ENCODE measurements around the gene GPR162. TPM values are rescaled to one million over a fixed set of nuclear protein-coding genes. Genes with fewer than 3 reads are reported as not detected.

GPR162 gene
- polyA plus RNA-seq, 6 donors from 2014 or later, result not detected

- Mint-ChIP-seq H3K4me1 (peaks cover 5 to 9% (median 7%) of the 10 kb centered on the region in 3 donors), H3K36me3 (no peaks in the 10 kb centered on the region), H3K9me3 (no peaks in the 10 kb centered on the region), H3K27me3 (peaks cover 8 to 21% (median 15%) of the 10 kb centered on the region in 3 donors), H3K4me3 (no peak overlapping the region), H3K27ac (no peak overlapping the region)
- ATAC-seq (ENCODE audit: low read depth in 2 of 2), result no peak
- DNase-seq, result no peak
Observed at GRCh38 chr12:6837370-6838060, 15.9 kb downstream of the GPR162 start.

- Mint-ChIP-seq H3K27ac (peak overlapping the region in 1 of 6 donors; percentile 33), H3K9me3 (no peaks in the 10 kb centered on the region), H3K27me3 (peaks cover 8 to 18% (median 10%) of the 10 kb centered on the region in 3 donors), H3K4me3 (no peak overlapping the region), H3K4me1 (peaks cover 5 to 9% (median 7%) of the 10 kb centered on the region in 3 donors), H3K36me3 (no peaks in the 10 kb centered on the region)
- no peak for DNase-seq
- no peak for ATAC-seq (ENCODE audit: low read depth in 2 of 2)
Observed at GRCh38 chr12:6838854-6839253, 17.2 kb downstream of the GPR162 start.

- no peak overlapping the region for H3K4me3 Mint-ChIP-seq
- DNase-seq (no peak), ATAC-seq (ENCODE audit: low read depth in 2 of 2) (peak; percentile 27 to 68)
- H3K27ac Mint-ChIP-seq, result no peak overlapping the region
- peaks cover 4 to 9% (median 5%) of the 10 kb centered on the region in 3 donors for H3K4me1 Mint-ChIP-seq
- no peaks in the 10 kb centered on the region for H3K9me3 Mint-ChIP-seq
- peaks cover 1 to 16% (median 3%) of the 10 kb centered on the region in 3 donors for H3K27me3 Mint-ChIP-seq
- no peaks in the 10 kb centered on the region for H3K36me3 Mint-ChIP-seq
Observed at GRCh38 chr12:6839482-6840201, 18.0 kb downstream of the GPR162 start.

- H3K36me3 Mint-ChIP-seq, result no peaks in the 10 kb centered on the region
Observed at GRCh38 chr12:6840330-6840729, 18.7 kb downstream of the GPR162 start.

GRCh38 chr12:6840761-6841515, 19.3 kb downstream of the GPR162 start, which contains the start of gene GNB3:
Gene GNB3 (plus strand): TSS chr12:6840925. CDS start chr12:6841288, 363 bp downstream.
- Mint-ChIP-seq H3K9me3 (no peaks in the 10 kb centered on the region), H3K27me3 (peaks cover 0 to 11% (median 0%) of the 10 kb centered on the region in 3 donors), H3K4me3 (no peak within 1 kb of the TSS), H3K4me1 (peaks cover 0 to 4% (median 0%) of the 10 kb centered on the region in 3 donors), H3K27ac (peak within 1 kb of the TSS in 1 of 6 donors; percentile 70), H3K36me3 (no peaks in the 10 kb centered on the region)
- DNase-seq (no peak), ATAC-seq (ENCODE audit: low read depth in 2 of 2) (no peak)

More at GRCh38 chr12:6840330-6840729, 18.7 kb downstream of the GPR162 start:
- Mint-ChIP-seq H3K9me3 (no peaks in the 10 kb centered on the region), H3K4me3 (no peak overlapping the region), H3K4me1 (peaks cover 4 to 9% (median 5%) of the 10 kb centered on the region in 3 donors), H3K27ac (peak overlapping the region in 1 of 6 donors; percentile 70), H3K27me3 (peaks cover 0 to 11% (median 3%) of the 10 kb centered on the region in 3 donors)
- no peak for ATAC-seq (ENCODE audit: low read depth in 2 of 2)
- DNase-seq, result no peak

- Mint-ChIP-seq H3K9me3 (no peaks in the 10 kb centered on the region), H3K4me1 (no peaks in the 10 kb centered on the region), H3K36me3 (no peaks in the 10 kb centered on the region), H3K4me3 (no peak overlapping the region), H3K27ac (no peak overlapping the region), H3K27me3 (peaks cover 0 to 7% (median 0%) of the 10 kb centered on the region in 3 donors)
- DNase-seq (no peak), ATAC-seq (ENCODE audit: low read depth in 2 of 2) (no peak)
Observed at GRCh38 chr12:6842075-6842474, 20.5 kb downstream of the GPR162 start.

- DNase-seq (no peak), ATAC-seq (ENCODE audit: low read depth in 2 of 2) (no peak)
- Mint-ChIP-seq H3K4me3 (peak overlapping the region in 1 of 8 donors; percentile 66), H3K27ac (no peak overlapping the region), H3K9me3 (no peaks in the 10 kb centered on the region), H3K4me1 (no peaks in the 10 kb centered on the region), H3K36me3 (no peaks in the 10 kb centered on the region), H3K27me3 (peaks cover 0 to 5% (median 0%) of the 10 kb centered on the region in 3 donors)
Observed at GRCh38 chr12:6843118-6843902, 21.7 kb downstream of the GPR162 start.

GRCh38 chr12:6845395-6845794, 23.8 kb downstream of the GPR162 start:
- H3K27ac Mint-ChIP-seq, result no peak overlapping the region

GRCh38 chr12:6846316-6846869, 24.8 kb downstream of the GPR162 start:
- peak overlapping the region in 1 of 6 donors; percentile 1 for H3K27ac Mint-ChIP-seq
- H3K27me3 Mint-ChIP-seq, result peaks cover 0 to 5% (median 0%) of the 10 kb centered on the region in 3 donors
- DNase-seq (no peak), ATAC-seq (ENCODE audit: low read depth in 2 of 2) (no peak)
- no peaks in the 10 kb centered on the region for H3K9me3 Mint-ChIP-seq
- peaks cover 6 to 15% (median 14%) of the 10 kb centered on the region in 3 donors for H3K4me1 Mint-ChIP-seq
- H3K36me3 Mint-ChIP-seq, result no peaks in the 10 kb centered on the region
- no peak overlapping the region for H3K4me3 Mint-ChIP-seq

More at GRCh38 chr12:6845395-6845794, 23.8 kb downstream of the GPR162 start:
- H3K9me3 Mint-ChIP-seq, result no peaks in the 10 kb centered on the region
- H3K36me3 Mint-ChIP-seq, result no peaks in the 10 kb centered on the region
- no peak overlapping the region for H3K4me3 Mint-ChIP-seq
- H3K27me3 Mint-ChIP-seq, result peaks cover 0 to 5% (median 0%) of the 10 kb centered on the region in 3 donors
- ATAC-seq (ENCODE audit: low read depth in 2 of 2) (no peak), DNase-seq (no peak)
- H3K4me1 Mint-ChIP-seq, result peaks cover 0 to 7% (median 7%) of the 10 kb centered on the region in 3 donors

GRCh38 chr12:6847676-6848075, 26.1 kb downstream of the GPR162 start:
- DNase-seq (no peak), ATAC-seq (ENCODE audit: low read depth in 2 of 2) (no peak)
- Mint-ChIP-seq H3K27me3 (peaks cover 0 to 5% (median 0%) of the 10 kb centered on the region in 3 donors), H3K9me3 (no peaks in the 10 kb centered on the region), H3K4me3 (peak overlapping the region in 1 of 8 donors; percentile 4), H3K36me3 (no peaks in the 10 kb centered on the region), H3K27ac (peak overlapping the region in 3 of 6 donors; percentile 18 to 58 (median 39)), H3K4me1 (peaks cover 9 to 18% (median 17%) of the 10 kb centered on the region in 3 donors)

- Mint-ChIP-seq H3K36me3 (no peaks in the 10 kb centered on the region), H3K27me3 (no peaks in the 10 kb centered on the region), H3K9me3 (no peaks in the 10 kb centered on the region), H3K4me1 (peaks cover 22 to 33% (median 29%) of the 10 kb centered on the region in 3 donors), H3K4me3 (peak overlapping the region in 2 of 8 donors; percentile 25 to 52), H3K27ac (peak overlapping the region in 1 of 6 donors; percentile 34)
- DNase-seq, result no peak
- no peak for ATAC-seq (ENCODE audit: low read depth in 2 of 2)
Observed at GRCh38 chr12:6849427-6849826, 27.8 kb downstream of the GPR162 start.

GRCh38 chr12:6849976-6850560, 28.4 kb downstream of the GPR162 start:
- Mint-ChIP-seq H3K36me3 (no peaks in the 10 kb centered on the region), H3K9me3 (no peaks in the 10 kb centered on the region), H3K4me1 (peaks cover 22 to 33% (median 29%) of the 10 kb centered on the region in 3 donors), H3K27ac (peak overlapping the region in 4 of 6 donors; percentile 34 to 78 (median 63)), H3K4me3 (peak overlapping the region in 6 of 8 donors; percentile 9 to 74 (median 45)), H3K27me3 (no peaks in the 10 kb centered on the region)
- DNase-seq (no peak), ATAC-seq (ENCODE audit: low read depth in 2 of 2) (no peak)

Measured in naive B cell (primary cell).